ENCODE measurements around the gene RWDD4.

DNA sequence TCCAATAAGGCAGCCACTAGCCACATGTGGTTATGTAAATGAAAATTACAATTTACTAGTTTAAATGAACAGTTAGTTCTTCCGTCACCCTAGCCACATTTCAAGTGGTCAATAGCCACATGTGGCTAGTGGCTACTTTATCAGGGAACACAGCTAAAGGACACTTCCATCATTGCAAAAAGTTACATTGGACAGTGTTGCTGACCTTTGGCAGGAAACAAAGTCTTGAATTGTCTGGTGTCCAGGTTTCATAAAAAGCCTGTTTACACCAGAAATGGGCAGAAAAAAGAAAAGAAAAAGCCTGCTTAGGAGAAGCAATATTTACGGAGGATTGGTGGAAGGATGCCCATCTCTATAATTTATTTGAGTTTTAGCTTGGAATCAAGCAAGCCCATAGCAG is 38.6 kb downstream of the RWDD4 start:
- TF ChIP-seq, protein P1, sequence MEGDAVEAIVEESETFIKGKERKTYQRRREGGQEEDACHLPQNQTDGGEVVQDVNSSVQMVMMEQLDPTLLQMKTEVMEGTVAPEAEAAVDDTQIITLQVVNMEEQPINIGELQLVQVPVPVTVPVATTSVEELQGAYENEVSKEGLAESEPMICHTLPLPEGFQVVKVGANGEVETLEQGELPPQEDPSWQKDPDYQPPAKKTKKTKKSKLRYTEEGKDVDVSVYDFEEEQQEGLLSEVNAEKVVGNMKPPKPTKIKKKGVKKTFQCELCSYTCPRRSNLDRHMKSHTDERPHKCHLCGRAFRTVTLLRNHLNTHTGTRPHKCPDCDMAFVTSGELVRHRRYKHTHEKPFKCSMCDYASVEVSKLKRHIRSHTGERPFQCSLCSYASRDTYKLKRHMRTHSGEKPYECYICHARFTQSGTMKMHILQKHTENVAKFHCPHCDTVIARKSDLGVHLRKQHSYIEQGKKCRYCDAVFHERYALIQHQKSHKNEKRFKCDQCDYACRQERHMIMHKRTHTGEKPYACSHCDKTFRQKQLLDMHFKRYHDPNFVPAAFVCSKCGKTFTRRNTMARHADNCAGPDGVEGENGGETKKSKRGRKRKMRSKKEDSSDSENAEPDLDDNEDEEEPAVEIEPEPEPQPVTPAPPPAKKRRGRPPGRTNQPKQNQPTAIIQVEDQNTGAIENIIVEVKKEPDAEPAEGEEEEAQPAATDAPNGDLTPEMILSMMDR (IDR thresholded peaks at IDR 0.05) = no peak
- TF ChIP-seq POLR2A (IDR thresholded peaks at IDR 0.05) = no peak
